Activated naive CD4-positive, alpha-beta T cell treated with anti-CD3 and anti-CD28 coated beads, Interleukin-2, amount 50 U/mL, for 72 hours (primary cell): ENCODE data around the gene DDHD1. TPM values are rescaled to one million over a fixed set of nuclear protein-coding genes. Genes with fewer than 3 reads are reported as not detected.
"Not testable (repeated sequence)": the region's sequence is repeated elsewhere in the genome, so short reads cannot be mapped to it uniquely, and the experiment has no call there.

Source experiments
- ATAC-seq, 2 donors: fragments of 150-1000 bp; cut with Tn5 transposase; 2 replicates each; pipeline ENCODE4 v1.10.0; 2021; ENCODE audit warnings: mild to moderate bottlenecking in 2 of 2, moderate library complexity in 2 of 2
- DNase-seq, 2 donors: peaks; one replicate each; pipeline ENCODE4 v3.0.0; 2021 to 2022; ENCODE audit warnings: low spot score in 2 of 2
- H3K27ac Mint-ChIP-seq, 2 donors: one replicate each; pipeline ENCODE4 v1.8.0; 2022; ENCODE audit warnings: mild to moderate bottlenecking in 2 of 2, mixed read lengths in 2 of 2
- H3K36me3 Mint-ChIP-seq, 2 donors: one replicate each; pipeline ENCODE4 v1.8.0; 2022; ENCODE audit warnings: mixed read lengths in 2 of 2
- H3K9me3 Mint-ChIP-seq, 2 donors: one replicate each; pipeline ENCODE4 v1.8.0; 2022; ENCODE audit warnings: mixed read lengths in 2 of 2
- total RNA-seq, 2 donors: library from RNA; stranded (reverse); gene quantifications; one replicate each; pipeline ENCODE4 v1.2.3, GENCODE V29; 2022

Gene DDHD1
- total RNA-seq, 2 donors from 2014 or later, result 35.3 to 50.1 TPM

- DNase-seq (no peak), ATAC-seq (peak in 1 of 2 donors; percentile 40)
- Mint-ChIP-seq H3K9me3 (no peaks in the 10 kb centered on the region), H3K36me3 (peaks cover 0 to 10% of the 10 kb centered on the region in 2 donors), H3K27ac (peak overlapping the region in 1 of 2 donors; percentile 6)
These were observed 24.7 kb downstream of the DDHD1 start for GRCh38 chr14:53128303-53129028.

GRCh38 chr14:53127832-53128231 lies 25.3 kb downstream of the DDHD1 start:
- Mint-ChIP-seq H3K27ac (peak overlapping the region; percentile 27 to 44), H3K36me3 (peaks cover 0 to 10% of the 10 kb centered on the region in 2 donors), H3K9me3 (no peaks in the 10 kb centered on the region)
- DNase-seq, result no peak
- ATAC-seq, result peak in 1 of 2 donors; percentile 49

GRCh38 chr14:53127151-53127550 lies 26.0 kb downstream of the DDHD1 start:
- peaks cover 3 to 15% of the 10 kb centered on the region in 2 donors for H3K36me3 Mint-ChIP-seq
- DNase-seq, result no peak
- H3K9me3 Mint-ChIP-seq, result no peaks in the 10 kb centered on the region
- H3K27ac Mint-ChIP-seq, result peak overlapping the region; percentile 44 to 85
- ATAC-seq, result no peak

- H3K27ac Mint-ChIP-seq, result peak overlapping the region in 1 of 2 donors; percentile 85
- no peak for DNase-seq
- peaks cover 5 to 19% of the 10 kb centered on the region in 2 donors for H3K36me3 Mint-ChIP-seq
- ATAC-seq, result no peak
- H3K9me3 Mint-ChIP-seq, result peaks cover 0 to 2% of the 10 kb centered on the region in 2 donors
These were observed 26.4 kb downstream of the DDHD1 start for GRCh38 chr14:53126731-53127130.

GRCh38 chr14:53124786-53125185 lies 28.3 kb downstream of the DDHD1 start:
- Mint-ChIP-seq H3K9me3 (peaks cover 0 to 14% of the 10 kb centered on the region in 2 donors), H3K27ac (no peak overlapping the region), H3K36me3 (peaks cover 5 to 36% of the 10 kb centered on the region in 2 donors)
- no peak for DNase-seq
- ATAC-seq, result no peak

GRCh38 chr14:53121419-53121818 lies 31.7 kb downstream of the DDHD1 start:
- not testable (repeated sequence) for ATAC-seq, H3K27ac Mint-ChIP-seq, DNase-seq
- Mint-ChIP-seq H3K9me3 (peaks cover 5 to 31% of the 10 kb centered on the region in 2 donors), H3K36me3 (peaks cover 21 to 54% of the 10 kb centered on the region in 2 donors)

- ATAC-seq, H3K27ac Mint-ChIP-seq, DNase-seq: not testable (repeated sequence)
- Mint-ChIP-seq H3K36me3 (peaks cover 30 to 75% of the 10 kb centered on the region in 2 donors), H3K9me3 (peaks cover 14 to 47% of the 10 kb centered on the region in 2 donors)
These were observed 35.6 kb downstream of the DDHD1 start for GRCh38 chr14:53117479-53117878.

- ATAC-seq, result no peak
- no peak for DNase-seq
- peaks cover 14 to 32% of the 10 kb centered on the region in 2 donors for H3K9me3 Mint-ChIP-seq
- peaks cover 25 to 45% of the 10 kb centered on the region in 2 donors for H3K36me3 Mint-ChIP-seq
- H3K27ac Mint-ChIP-seq, result no peak overlapping the region
These were observed 39.1 kb downstream of the DDHD1 start for GRCh38 chr14:53113989-53114388.

GRCh38 chr14:53110096-53110495 lies 43.0 kb downstream of the DDHD1 start:
- Mint-ChIP-seq H3K27ac (no peak overlapping the region), H3K36me3 (peaks cover 0 to 23% of the 10 kb centered on the region in 2 donors), H3K9me3 (peaks cover 0 to 4% of the 10 kb centered on the region in 2 donors)
- no peak for DNase-seq
- ATAC-seq, result peak; percentile 36 to 40

GRCh38 chr14:53109105-53110041 lies 43.8 kb downstream of the DDHD1 start:
- ATAC-seq (peak; percentile 82 to 92), DNase-seq (peak in 1 of 2 donors; percentile 50)
- Mint-ChIP-seq H3K27ac (no peak overlapping the region), H3K36me3 (peaks cover 0 to 16% of the 10 kb centered on the region in 2 donors), H3K9me3 (no peaks in the 10 kb centered on the region)

GRCh38 chr14:53108292-53109104 lies 44.6 kb downstream of the DDHD1 start:
- DNase-seq (no peak), ATAC-seq (peak in 1 of 2 donors; percentile 13)
- Mint-ChIP-seq H3K36me3 (peaks cover 0 to 17% of the 10 kb centered on the region in 2 donors), H3K27ac (no peak overlapping the region), H3K9me3 (no peaks in the 10 kb centered on the region)

GRCh38 chr14:53106768-53107167 lies 46.4 kb downstream of the DDHD1 start:
- Mint-ChIP-seq H3K27ac (no peak overlapping the region), H3K36me3 (peaks cover 0 to 19% of the 10 kb centered on the region in 2 donors), H3K9me3 (no peaks in the 10 kb centered on the region)
- no peak for ATAC-seq
- no peak for DNase-seq

- DNase-seq, result no peak
- no peak for ATAC-seq
- no peak overlapping the region for H3K27ac Mint-ChIP-seq
These were observed 49.3 kb downstream of the DDHD1 start for GRCh38 chr14:53103636-53104340.

GRCh38 chr14:53093206-53093605 lies 59.9 kb downstream of the DDHD1 start:
- Mint-ChIP-seq H3K9me3 (peaks cover 0 to 5% of the 10 kb centered on the region in 2 donors), H3K27ac (no peak overlapping the region), H3K36me3 (peaks cover 28 to 39% of the 10 kb centered on the region in 2 donors)
- DNase-seq (no peak), ATAC-seq (no peak)

More at GRCh38 chr14:53103636-53104340, 49.3 kb downstream of the DDHD1 start:
- H3K9me3 Mint-ChIP-seq, result no peaks in the 10 kb centered on the region
- H3K36me3 Mint-ChIP-seq, result peaks cover 0 to 19% of the 10 kb centered on the region in 2 donors

GRCh38 chr14:53090853-53091252 lies 62.3 kb downstream of the DDHD1 start:
- DNase-seq (no peak), ATAC-seq (no peak)
- Mint-ChIP-seq H3K27ac (no peak overlapping the region), H3K9me3 (peaks cover 0 to 9% of the 10 kb centered on the region in 2 donors), H3K36me3 (peaks cover 48 to 60% of the 10 kb centered on the region in 2 donors)
